ENCODE results near the gene THRB.

The THRB gene

GRCh38 chr3:24151594-24151993 lies 343.1 kb downstream of the THRB start:
- no peak for TF ChIP-seq CTCF (IDR thresholded peaks at IDR 0.05; ENCODE audit: insufficient read depth, missing control alignments)
- no peak for FAIRE-seq
- DNase-seq (ENCODE audit: insufficient read length, low spot score), result no peak

GRCh38 chr3:24149032-24149431 lies 345.6 kb downstream of the THRB start:
- no peak for DNase-seq (ENCODE audit: insufficient read length, low spot score)
- no peak for FAIRE-seq
- no peak for TF ChIP-seq CTCF (IDR thresholded peaks at IDR 0.05; ENCODE audit: insufficient read depth, missing control alignments)

- TF ChIP-seq CTCF (IDR thresholded peaks at IDR 0.05; ENCODE audit: insufficient read depth, missing control alignments), result no peak
- FAIRE-seq (peak; percentile 82), DNase-seq (ENCODE audit: insufficient read length, low spot score) (no peak)
Observed at GRCh38 chr3:24145981-24146822, 348.4 kb downstream of the THRB start.

- DNase-seq (ENCODE audit: insufficient read length, low spot score) (no peak), FAIRE-seq (no peak)
- TF ChIP-seq CTCF (IDR thresholded peaks at IDR 0.05; ENCODE audit: insufficient read depth, missing control alignments), result no peak
Observed at GRCh38 chr3:24145481-24145880, 349.2 kb downstream of the THRB start.

- no peak for TF ChIP-seq CTCF (IDR thresholded peaks at IDR 0.05; ENCODE audit: insufficient read depth, missing control alignments)
- FAIRE-seq (no peak), DNase-seq (ENCODE audit: insufficient read length, low spot score) (no peak)
Observed at GRCh38 chr3:24142127-24142526, 352.5 kb downstream of the THRB start.

- no peak for FAIRE-seq
Observed at GRCh38 chr3:24141548-24141947, 353.1 kb downstream of the THRB start.

More at GRCh38 chr3:24141548-24141947, 353.1 kb downstream of the THRB start:
- no peak for TF ChIP-seq CTCF (IDR thresholded peaks at IDR 0.05; ENCODE audit: insufficient read depth, missing control alignments)
- no peak for DNase-seq (ENCODE audit: insufficient read length, low spot score)

All from D721Med (cell line).